ENCODE data around the gene HECW1.

HECW1 gene

GRCh38 chr7:43248961-43249822, 136.7 kb downstream of the HECW1 start:
- DNase-seq (ENCODE audit: low read depth in 2 of 2, low spot score in 1 of 2) = no peak

GRCh38 chr7:43249823-43250145, 137.3 kb downstream of the HECW1 start:
- no peak for DNase-seq (ENCODE audit: low read depth in 2 of 2, low spot score in 1 of 2)

GRCh38 chr7:43260980-43261878, 148.8 kb downstream of the HECW1 start:
- peak; percentile 24 to 37 for DNase-seq (ENCODE audit: low read depth in 2 of 2, low spot score in 1 of 2)

- DNase-seq (ENCODE audit: low read depth in 2 of 2, low spot score in 1 of 2) = no peak
Observed at GRCh38 chr7:43265139-43265538, 152.7 kb downstream of the HECW1 start.

GRCh38 chr7:43273939-43274719, 161.7 kb downstream of the HECW1 start:
- no peak for DNase-seq (ENCODE audit: low read depth in 2 of 2, low spot score in 1 of 2)

- DNase-seq (ENCODE audit: low read depth in 2 of 2, low spot score in 1 of 2) = no peak
Observed at GRCh38 chr7:43274752-43275151, 162.3 kb downstream of the HECW1 start.

- DNase-seq (ENCODE audit: low read depth in 2 of 2, low spot score in 1 of 2) = no peak
Observed at GRCh38 chr7:43276547-43276946, 164.1 kb downstream of the HECW1 start.

- no peak for DNase-seq (ENCODE audit: low read depth in 2 of 2, low spot score in 1 of 2)
Observed at GRCh38 chr7:43278088-43278644, 165.7 kb downstream of the HECW1 start.

GRCh38 chr7:43281268-43281667, 168.8 kb downstream of the HECW1 start:
- DNase-seq (ENCODE audit: low read depth in 2 of 2, low spot score in 1 of 2) = no peak

- no peak for DNase-seq (ENCODE audit: low read depth in 2 of 2, low spot score in 1 of 2)
Observed at GRCh38 chr7:43283706-43284105, 171.3 kb downstream of the HECW1 start.

GRCh38 chr7:43289826-43290225, 177.4 kb downstream of the HECW1 start:
- no peak for DNase-seq (ENCODE audit: low read depth in 2 of 2, low spot score in 1 of 2)

GRCh38 chr7:43290978-43291377, 178.5 kb downstream of the HECW1 start:
- no peak for DNase-seq (ENCODE audit: low read depth in 2 of 2, low spot score in 1 of 2)

- no peak for DNase-seq (ENCODE audit: low read depth in 2 of 2, low spot score in 1 of 2)
Observed at GRCh38 chr7:43291789-43292188, 179.3 kb downstream of the HECW1 start.

GRCh38 chr7:43292384-43292783, 179.9 kb downstream of the HECW1 start:
- no peak for DNase-seq (ENCODE audit: low read depth in 2 of 2, low spot score in 1 of 2)

- DNase-seq (ENCODE audit: low read depth in 2 of 2, low spot score in 1 of 2) = no peak
Observed at GRCh38 chr7:43294080-43294630, 181.7 kb downstream of the HECW1 start.

- no peak for DNase-seq (ENCODE audit: low read depth in 2 of 2, low spot score in 1 of 2)
Observed at GRCh38 chr7:43295429-43295828, 183.0 kb downstream of the HECW1 start.

GRCh38 chr7:43296306-43296705, 183.9 kb downstream of the HECW1 start:
- DNase-seq (ENCODE audit: low read depth in 2 of 2, low spot score in 1 of 2) = no peak

GRCh38 chr7:43298617-43299016, 186.2 kb downstream of the HECW1 start:
- DNase-seq (ENCODE audit: low read depth in 2 of 2, low spot score in 1 of 2) = no peak

- DNase-seq (ENCODE audit: low read depth in 2 of 2, low spot score in 1 of 2) = no peak
Observed at GRCh38 chr7:43300121-43300520, 187.7 kb downstream of the HECW1 start.

- no peak for DNase-seq (ENCODE audit: low read depth in 2 of 2, low spot score in 1 of 2)
Observed at GRCh38 chr7:43302211-43302711, 189.8 kb downstream of the HECW1 start.

Measured in stimulated activated CD8-positive, alpha-beta memory T cell treated with anti-CD3 and anti-CD28 coated beads, Interleukin-4, amount 100 ng/mL, for 4 hours (primary cell).